Glomerular visceral epithelial cell (primary cell): ENCODE results near the gene UHRF1.
"Not testable (repeated sequence)": the region's sequence is repeated elsewhere in the genome, so short reads cannot be mapped to it uniquely, and the experiment has no call there.

Experiments
- DNase-seq: peaks from one replicate; pipeline ENCODE4 v3.0.0-alpha.2; 2016; ENCODE audit errors: extremely low spot score

The UHRF1 gene

GRCh38 chr19:4909156-4909896 lies at the start of gene UHRF1:
UHRF1 (plus strand) TSS chr19:4909501; CDS start chr19:4910886, 1,385 bp downstream.
- peak; percentile 75 for DNase-seq

- no peak for DNase-seq
Measured at GRCh38 chr19:4859697-4860096, 49.6 kb upstream of the UHRF1 start.

- no peak for DNase-seq
Measured at GRCh38 chr19:4861147-4861546, 48.2 kb upstream of the UHRF1 start.

- DNase-seq = peak; percentile 46
Measured at GRCh38 chr19:4866595-4867424, 42.5 kb upstream of the UHRF1 start.

- DNase-seq = peak; percentile 97
Measured at GRCh38 chr19:4867534-4868285, 41.6 kb upstream of the UHRF1 start, which contains the start of gene PLIN3. PLIN3 (minus strand) TSS chr19:4867667; CDS start chr19:4861394, 6,273 bp downstream.

GRCh38 chr19:4868286-4868834 lies 40.9 kb upstream of the UHRF1 start:
- no peak for DNase-seq

- peak; percentile 92 for DNase-seq
Measured at GRCh38 chr19:4870025-4870700, 39.1 kb upstream of the UHRF1 start.

GRCh38 chr19:4871711-4872110 lies 37.6 kb upstream of the UHRF1 start:
- DNase-seq = no peak

- no peak for DNase-seq
Measured at GRCh38 chr19:4873930-4874329, 35.4 kb upstream of the UHRF1 start.

GRCh38 chr19:4877753-4878490 lies 31.4 kb upstream of the UHRF1 start:
- no peak for DNase-seq

GRCh38 chr19:4878491-4878968 lies 30.8 kb upstream of the UHRF1 start:
- DNase-seq = no peak

GRCh38 chr19:4879041-4879440 lies 30.3 kb upstream of the UHRF1 start:
- DNase-seq = no peak

- not testable (repeated sequence) for DNase-seq
Measured at GRCh38 chr19:4882874-4883273, 26.4 kb upstream of the UHRF1 start.

GRCh38 chr19:4884993-4885392 lies 24.3 kb upstream of the UHRF1 start:
- DNase-seq = not testable (repeated sequence)

GRCh38 chr19:4887803-4888202 lies 21.5 kb upstream of the UHRF1 start:
- DNase-seq = not testable (repeated sequence)

- DNase-seq = peak; percentile 30
Measured at GRCh38 chr19:4889034-4889815, 20.1 kb upstream of the UHRF1 start.

- no peak for DNase-seq
Measured at GRCh38 chr19:4891066-4891465, 18.2 kb upstream of the UHRF1 start.

- DNase-seq = not testable (repeated sequence)
Measured at GRCh38 chr19:4892962-4893361, 16.3 kb upstream of the UHRF1 start.

- DNase-seq = peak; percentile 56
Measured at GRCh38 chr19:4896372-4896771, 12.9 kb upstream of the UHRF1 start.

GRCh38 chr19:4897146-4897545 lies 12.2 kb upstream of the UHRF1 start:
- DNase-seq = no peak
